ENCODE measurements around the gene PAIP2. TPM values are rescaled to one million over a fixed set of nuclear protein-coding genes. Genes with fewer than 3 reads are reported as not detected.
A peak's percentile ranks its signal among the peaks of the same experiment; 100 is the strongest.

The PAIP2 gene
- total and polyA plus RNA-seq, 4 donors = 55.6 to 83.1 (median 70.6) TPM

DNA sequence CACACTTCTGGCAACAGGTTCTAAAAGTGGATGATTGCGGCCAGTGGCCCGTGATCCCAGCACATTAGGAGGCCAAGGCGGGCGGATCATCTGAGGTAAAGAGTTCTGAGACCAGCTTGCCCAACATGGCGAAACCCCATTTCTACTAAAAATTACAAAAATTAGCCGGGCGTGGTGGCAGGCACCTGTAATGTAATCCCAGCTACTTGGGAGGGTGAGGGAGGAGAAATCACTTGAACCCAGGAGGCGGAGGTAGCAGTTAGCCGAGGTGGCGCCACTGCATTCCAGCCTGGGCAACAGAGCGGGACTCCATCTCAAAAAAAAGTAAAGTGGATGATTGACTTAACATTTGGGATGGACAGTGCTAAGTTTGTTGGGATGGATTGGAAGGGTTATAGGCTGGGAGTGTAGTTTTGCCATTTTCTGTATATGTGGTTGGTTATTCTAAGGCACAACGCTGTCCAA is 44.8 kb upstream of the PAIP2 start:
- Histone ChIP-seq H3K9me3 (ENCODE audit: control insufficient read depth in 4 of 4, insufficient read depth in 3 of 4, low read length in 3 of 4) (no peaks in the 10 kb centered on the region), H3K27ac (ENCODE audit: low read depth in 1 of 2, low read length in 1 of 2) (no peak overlapping the region), H3K4me3 (no peak overlapping the region), H3K36me3 (ENCODE audit: control insufficient read depth in 4 of 4, insufficient read depth in 4 of 4, low read length in 4 of 4) (peaks cover 0 to 7% (median under 1%) of the 10 kb centered on the region in 4 donors), H3K4me1 (ENCODE audit: control insufficient read depth in 5 of 5, insufficient read depth in 5 of 5, low read length in 5 of 5) (peaks cover 11 to 42% (median 23%) of the 10 kb centered on the region in 5 donors), H3K9ac (ENCODE audit: insufficient read depth in 1 of 2, low read length in 2 of 2) (peak overlapping the region in 1 of 2 donors; percentile 32), H3K27me3 (ENCODE audit: control insufficient read depth in 3 of 3, insufficient read depth in 3 of 3, low read length in 2 of 3) (no peaks in the 10 kb centered on the region)
- ATAC-seq (ENCODE audit: insufficient read depth, low FRiP score) (no peak), DNase-seq (no peak)
- TF ChIP-seq, protein P1, sequence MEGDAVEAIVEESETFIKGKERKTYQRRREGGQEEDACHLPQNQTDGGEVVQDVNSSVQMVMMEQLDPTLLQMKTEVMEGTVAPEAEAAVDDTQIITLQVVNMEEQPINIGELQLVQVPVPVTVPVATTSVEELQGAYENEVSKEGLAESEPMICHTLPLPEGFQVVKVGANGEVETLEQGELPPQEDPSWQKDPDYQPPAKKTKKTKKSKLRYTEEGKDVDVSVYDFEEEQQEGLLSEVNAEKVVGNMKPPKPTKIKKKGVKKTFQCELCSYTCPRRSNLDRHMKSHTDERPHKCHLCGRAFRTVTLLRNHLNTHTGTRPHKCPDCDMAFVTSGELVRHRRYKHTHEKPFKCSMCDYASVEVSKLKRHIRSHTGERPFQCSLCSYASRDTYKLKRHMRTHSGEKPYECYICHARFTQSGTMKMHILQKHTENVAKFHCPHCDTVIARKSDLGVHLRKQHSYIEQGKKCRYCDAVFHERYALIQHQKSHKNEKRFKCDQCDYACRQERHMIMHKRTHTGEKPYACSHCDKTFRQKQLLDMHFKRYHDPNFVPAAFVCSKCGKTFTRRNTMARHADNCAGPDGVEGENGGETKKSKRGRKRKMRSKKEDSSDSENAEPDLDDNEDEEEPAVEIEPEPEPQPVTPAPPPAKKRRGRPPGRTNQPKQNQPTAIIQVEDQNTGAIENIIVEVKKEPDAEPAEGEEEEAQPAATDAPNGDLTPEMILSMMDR (IDR thresholded peaks at IDR 0.05; ENCODE audit: control extremely low read depth, extremely low read depth) = no peak
- WGBS, 2 donors = 72 to 77% methylated on average over 12 of the region's 12 CpGs

DNA sequence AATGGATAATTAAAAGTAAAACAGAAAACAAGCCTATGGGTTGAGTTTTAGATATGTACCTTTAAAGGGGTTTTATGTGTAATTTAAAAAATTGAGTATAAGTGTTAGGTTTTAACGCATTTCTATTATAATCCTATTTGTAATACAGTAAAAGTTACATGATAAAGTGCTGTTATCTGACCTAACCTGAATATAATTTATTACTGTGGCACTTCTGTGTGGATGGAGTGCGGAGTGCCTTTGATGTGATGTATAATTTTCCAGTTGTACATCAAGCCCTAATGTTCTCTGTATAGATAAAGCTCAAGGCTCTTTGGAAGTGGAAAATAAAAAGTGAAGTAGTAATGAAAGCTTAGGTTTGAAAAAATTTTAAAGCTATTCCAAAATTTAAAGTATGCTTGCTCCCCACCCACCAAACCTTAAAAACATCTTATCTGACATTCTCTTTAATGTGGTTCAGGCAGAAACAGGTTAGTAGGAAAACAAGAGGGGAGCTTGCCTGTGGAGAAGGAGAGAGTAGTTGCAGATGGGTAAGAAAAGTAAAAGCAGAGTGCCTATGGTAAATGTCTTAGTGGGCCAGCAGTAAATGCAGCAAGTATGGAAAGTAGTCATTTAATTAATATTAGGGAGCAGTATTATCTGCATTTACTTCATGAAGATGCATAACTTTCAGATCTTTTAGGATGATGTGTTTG is 44.1 kb upstream of the PAIP2 start:
- peaks cover 11 to 42% (median 25%) of the 10 kb centered on the region in 5 donors for H3K4me1 ChIP-seq (ENCODE audit: control insufficient read depth in 5 of 5, insufficient read depth in 5 of 5, low read length in 5 of 5)

DNA sequence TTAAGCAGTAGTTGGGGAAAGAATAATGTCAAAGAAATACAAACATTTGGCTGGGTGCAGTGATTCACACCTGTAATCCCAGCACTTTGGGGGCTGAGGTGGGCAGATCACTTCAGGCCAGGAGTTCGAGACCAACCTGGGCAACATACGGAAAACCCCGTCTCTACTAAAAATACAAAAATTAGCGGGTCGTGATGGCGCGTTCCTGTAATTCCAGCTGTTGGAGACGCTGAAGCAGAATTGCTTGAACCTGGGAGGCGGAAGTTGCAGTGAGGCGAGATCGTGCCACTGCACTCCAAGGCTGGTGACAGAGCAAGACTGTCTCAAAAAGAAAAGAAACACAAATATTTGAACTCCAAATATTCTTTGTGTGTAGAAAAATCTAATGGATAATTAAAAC is 43.4 kb upstream of the PAIP2 start:
- Histone ChIP-seq H3K27ac (ENCODE audit: low read depth in 1 of 2, low read length in 1 of 2) (peak overlapping the region in 1 of 2 donors; percentile 1), H3K9me3 (ENCODE audit: control insufficient read depth in 4 of 4, insufficient read depth in 3 of 4, low read length in 3 of 4) (no peaks in the 10 kb centered on the region), H3K27me3 (ENCODE audit: control insufficient read depth in 3 of 3, insufficient read depth in 3 of 3, low read length in 2 of 3) (no peaks in the 10 kb centered on the region), H3K4me1 (ENCODE audit: control insufficient read depth in 5 of 5, insufficient read depth in 5 of 5, low read length in 5 of 5) (peaks cover 11 to 40% (median 28%) of the 10 kb centered on the region in 5 donors), H3K36me3 (ENCODE audit: control insufficient read depth in 4 of 4, insufficient read depth in 4 of 4, low read length in 4 of 4) (peaks cover 0 to 7% (median under 1%) of the 10 kb centered on the region in 4 donors), H3K9ac (ENCODE audit: insufficient read depth in 1 of 2, low read length in 2 of 2) (no peak overlapping the region), H3K4me3 (no peak overlapping the region)
- TF ChIP-seq, protein P1 (IDR thresholded peaks at IDR 0.05; ENCODE audit: control extremely low read depth, extremely low read depth) = no peak
- ATAC-seq (ENCODE audit: insufficient read depth, low FRiP score) (no peak), DNase-seq (no peak)
- WGBS, 2 donors = 62 to 64% methylated on average over 11 of the region's 11 CpGs

More for the DNA sequence above, 44.1 kb upstream of the PAIP2 start:
- DNase-seq (no peak), ATAC-seq (ENCODE audit: insufficient read depth, low FRiP score) (no peak)
- H3K27ac ChIP-seq (ENCODE audit: low read depth in 1 of 2, low read length in 1 of 2) = no peak overlapping the region
- H3K9me3 ChIP-seq (ENCODE audit: control insufficient read depth in 4 of 4, insufficient read depth in 3 of 4, low read length in 3 of 4) = no peaks in the 10 kb centered on the region
- H3K27me3 ChIP-seq (ENCODE audit: control insufficient read depth in 3 of 3, insufficient read depth in 3 of 3, low read length in 2 of 3) = no peaks in the 10 kb centered on the region
- WGBS, 2 donors = 70 to 81% methylated on average over 2 of the region's 2 CpGs
- TF ChIP-seq, protein P1 (IDR thresholded peaks at IDR 0.05; ENCODE audit: control extremely low read depth, extremely low read depth) = no peak
- peak overlapping the region in 1 of 2 donors; percentile 19 for H3K9ac ChIP-seq (ENCODE audit: insufficient read depth in 1 of 2, low read length in 2 of 2)
- H3K4me3 ChIP-seq = no peak overlapping the region
- H3K36me3 ChIP-seq (ENCODE audit: control insufficient read depth in 4 of 4, insufficient read depth in 4 of 4, low read length in 4 of 4) = peaks cover 0 to 7% (median under 1%) of the 10 kb centered on the region in 4 donors
